GM10248 (cell line): Measurements from ENCODE around the gene COL23A1.

Experiments used
- CTCF ChIA-PET: fragments of 300-600 bp; sonication (Branson Sonifier 250); formaldehyde crosslinking; extraction: SDS; loops from one replicate; lab custom pipeline; 2021; ENCODE audit warnings: antibody characterized with exemption; lab: Yijun Ruan, JAX
- POLR2A ChIA-PET: fragments of 350-650 bp; sonication (Branson Sonifier 250); formaldehyde crosslinking; extraction: SDS; loops from one replicate; lab custom pipeline; 2020; ENCODE audit warnings: antibody characterized with exemption; lab: Yijun Ruan, JAX
- DNase-seq: peaks from one replicate; pipeline ENCODE4 v3.0.0; 2012; ENCODE audit errors: extremely low spot score
- CTCF ChIP-seq: IDR thresholded peaks from 2 replicates; pipeline ENCODE4 v1.5.1; 2012; ENCODE audit warnings: mild to moderate bottlenecking, low read depth; ENCODE audit errors: extremely low read depth, missing control alignments, control extremely low read depth

The COL23A1 gene

GRCh38 chr5:178385496-178385890, 204.7 kb downstream of the COL23A1 start:
- CTCF ChIA-PET, result no interaction called here
- POLR2A ChIA-PET, result no interaction called here
- TF ChIP-seq CTCF, result no peak
- no peak for DNase-seq

- CTCF ChIA-PET, result no interaction called here
- POLR2A ChIA-PET, result no interaction called here
- no peak for TF ChIP-seq CTCF
- DNase-seq, result no peak
Observed at GRCh38 chr5:178384816-178385495, 205.2 kb downstream of the COL23A1 start.

GRCh38 chr5:178383919-178384815, 206.0 kb downstream of the COL23A1 start:
- POLR2A ChIA-PET, result no interaction called here
- no peak for TF ChIP-seq CTCF
- CTCF ChIA-PET, result no interaction called here

GRCh38 chr5:178383301-178383918, 206.8 kb downstream of the COL23A1 start:
- POLR2A ChIA-PET, result interaction anchor here (1.1 kb wide), 1 partner anchor 68 kb away, joined by 3 read pairs; no protein-coding TSS in a partner anchor
- no peak for DNase-seq
- CTCF ChIA-PET, result no interaction called here
- TF ChIP-seq CTCF, result no peak

More at GRCh38 chr5:178383919-178384815, 206.0 kb downstream of the COL23A1 start:
- no peak for DNase-seq

- TF ChIP-seq CTCF, result no peak
- CTCF ChIA-PET, result no interaction called here
- no peak for DNase-seq
- POLR2A ChIA-PET, result interaction anchor here (1.1 kb wide), 1 partner anchor 68 kb away, joined by 3 read pairs; no protein-coding TSS in a partner anchor
Observed at GRCh38 chr5:178382754-178383164, 207.4 kb downstream of the COL23A1 start.

GRCh38 chr5:178381921-178382695, 208.1 kb downstream of the COL23A1 start:
- no peak for TF ChIP-seq CTCF
- CTCF ChIA-PET, result no interaction called here
- no peak for DNase-seq
- POLR2A ChIA-PET, result interaction anchor here (1.1 kb wide), 1 partner anchor 67 kb away, joined by 3 read pairs; no protein-coding TSS in a partner anchor
